ENCODE data around the gene RFNG. TPM values are rescaled to one million over a fixed set of nuclear protein-coding genes. Genes with fewer than 3 reads are reported as not detected.

RFNG gene
- total and polyA plus RNA-seq, 2 of the 13 experiments (the other 11 are each of a cell fraction or from before 2014, with no cell fraction given), result 61.4 to 64.0 TPM

- TF ChIP-seq NFAT5 (CRISPR knock-in tag; IDR thresholded peaks at IDR 0.05) (0 out of 2 replicates have a peak, but pooled peaks have one; percentile 17), LBX2 (CRISPR knock-in tag; IDR thresholded peaks at IDR 0.05; ENCODE audit: borderline replicate concordance) (no peak), ZBTB38 (CRISPR knock-in tag; IDR thresholded peaks at IDR 0.05) (no peak), PHF8 (CRISPR knock-in tag; IDR thresholded peaks at IDR 0.05) (no peak; the same call in none of the 2 replicates), GRHL1 (CRISPR knock-in tag; conservative IDR thresholded peaks at IDR 0.05) (no peak), TIGD3 (CRISPR knock-in tag; IDR thresholded peaks at IDR 0.05; ENCODE audit: borderline replicate concordance) (no peak), ZBED4 (CRISPR knock-in tag; IDR thresholded peaks at IDR 0.05; ENCODE audit: borderline replicate concordance) (no peak), GABPA (IDR thresholded peaks at IDR 0.05; ENCODE audit: low read depth, low read length) (no peak), GABPA (CRISPR knock-in tag; IDR thresholded peaks at IDR 0.05; ENCODE audit: low read depth) (no peak), ATF7 (IDR thresholded peaks at IDR 0.05) (no peak), ATF7 (CRISPR knock-in tag; IDR thresholded peaks at IDR 0.05) (no peak), KLF12 (CRISPR knock-in tag; IDR thresholded peaks at IDR 0.05; ENCODE audit: borderline replicate concordance) (no peak), AGO2 (optimal IDR thresholded peaks at IDR 0.05; ENCODE audit: low read depth, low read length) (peak; percentile 81), TCF7L2 (IDR thresholded peaks at IDR 0.05; ENCODE audit: low read depth, low read length) (no peak), ZFP90 (CRISPR knock-in tag; IDR thresholded peaks at IDR 0.05; ENCODE audit: borderline replicate concordance) (no peak), RAD51 (IDR thresholded peaks at IDR 0.05; ENCODE audit: borderline replicate concordance) (no peak), ZKSCAN5 (CRISPR knock-in tag; IDR thresholded peaks at IDR 0.05) (no peak), CBX2 (IDR thresholded peaks at IDR 0.05; ENCODE audit: low read depth, low read length) (no peak), CBX2 (CRISPR knock-in tag; IDR thresholded peaks at IDR 0.05; ENCODE audit: low read depth) (no peak)
These were observed 13.6 kb upstream of the RFNG start (continued) for GRCh38 chr17:82065193-82065637.
